HFFc6 (cell line): ENCODE data around the gene ELAVL4. TPM values are rescaled to one million over a fixed set of nuclear protein-coding genes. Genes with fewer than 3 reads are reported as not detected.

Experiments
- DNase-seq: peaks from one replicate; pipeline ENCODE4 v3.0.0-alpha.2; 2018
- H3K27ac Mint-ChIP-seq: 2 replicates; pipeline ENCODE4 v1.8.0; 2020; ENCODE audit warnings: mild to moderate bottlenecking, mixed read lengths
- H3K27me3 Mint-ChIP-seq: 2 replicates; pipeline ENCODE4 v1.8.0; 2021; ENCODE audit warnings: mild to moderate bottlenecking, moderate library complexity, mixed read lengths; ENCODE audit not compliant: insufficient read depth
- H3K36me3 Mint-ChIP-seq: 2 replicates; pipeline ENCODE4 v1.8.0; 2021; ENCODE audit warnings: low read depth, mixed read lengths
- H3K4me1 Mint-ChIP-seq: 2 replicates; pipeline ENCODE4 v1.8.0; 2020; ENCODE audit warnings: low read depth, mixed read lengths
- H3K4me3 Mint-ChIP-seq: 2 replicates; pipeline ENCODE4 v1.8.0; 2020; ENCODE audit warnings: mild to moderate bottlenecking, moderate library complexity, mixed read lengths
- H3K9me3 Mint-ChIP-seq: 2 replicates; pipeline ENCODE4 v1.8.0; 2020; ENCODE audit warnings: mild to moderate bottlenecking, mixed read lengths
- CTCF ChIP-seq: fragments of 200-600 bp; sonication (generic); IDR thresholded peaks from 2 replicates; pipeline ENCODE4 v1.5.0; 2021; ENCODE audit warnings: antibody characterized with exemption, mild to moderate bottlenecking
- total RNA-seq, 6 experiments: library from RNA; stranded (reverse); fragmentation: NEBNext Ultra II Directional; extraction: Animal tissue kit (Norgen Biotek cat#: 25700); gene quantifications; 2 replicates in 1 of 6; 3 replicates in 5 of 6; pipeline ENCODE4 v1.2.3, GENCODE V29; 2021

ELAVL4 gene
- total RNA-seq, 6 experiments from 2014 or later, result not detected

- peak; percentile 11; the same call in 1 of the 2 replicates for TF ChIP-seq CTCF
- DNase-seq, result no peak
- peaks cover 48% of the 10 kb centered on the region for H3K9me3 Mint-ChIP-seq
- no peak overlapping the region for H3K4me3 Mint-ChIP-seq
- no peak overlapping the region for H3K27ac Mint-ChIP-seq
- peaks cover 2% of the 10 kb centered on the region; the same call in 1 of the 2 replicates for H3K27me3 Mint-ChIP-seq
- no peaks in the 10 kb centered on the region for H3K4me1 Mint-ChIP-seq
- no peaks in the 10 kb centered on the region for H3K36me3 Mint-ChIP-seq
Measured at GRCh38 chr1:50080904-50081586, 27.7 kb upstream of the ELAVL4 start.

- Mint-ChIP-seq H3K4me3 (no peak overlapping the region), H3K4me1 (no peaks in the 10 kb centered on the region), H3K36me3 (no peaks in the 10 kb centered on the region; the same call in 1 of the 2 replicates), H3K9me3 (peaks cover 40% of the 10 kb centered on the region), H3K27ac (no peak overlapping the region), H3K27me3 (no peaks in the 10 kb centered on the region; the same call in 1 of the 2 replicates)
- no peak for DNase-seq
- TF ChIP-seq CTCF, result no peak
Measured at GRCh38 chr1:50084389-50084788, 24.3 kb upstream of the ELAVL4 start.

- Mint-ChIP-seq H3K4me1 (no peaks in the 10 kb centered on the region), H3K36me3 (no peaks in the 10 kb centered on the region; the same call in 1 of the 2 replicates), H3K9me3 (peaks cover 43% of the 10 kb centered on the region), H3K27ac (no peak overlapping the region), H3K27me3 (no peaks in the 10 kb centered on the region; the same call in 1 of the 2 replicates), H3K4me3 (no peak overlapping the region)
- no peak for DNase-seq
- TF ChIP-seq CTCF, result no peak
Measured at GRCh38 chr1:50091068-50091467, 17.7 kb upstream of the ELAVL4 start.

- H3K9me3 Mint-ChIP-seq, result peaks cover 16% of the 10 kb centered on the region
- no peaks in the 10 kb centered on the region for H3K4me1 Mint-ChIP-seq
- no peak overlapping the region for H3K27ac Mint-ChIP-seq
- TF ChIP-seq CTCF, result no peak
- no peaks in the 10 kb centered on the region for H3K36me3 Mint-ChIP-seq
- H3K4me3 Mint-ChIP-seq, result no peak overlapping the region
- DNase-seq, result no peak
- no peaks in the 10 kb centered on the region; the same call in 1 of the 2 replicates for H3K27me3 Mint-ChIP-seq
Measured at GRCh38 chr1:50095716-50096115, 13.0 kb upstream of the ELAVL4 start.

- Mint-ChIP-seq H3K36me3 (no peaks in the 10 kb centered on the region), H3K4me1 (no peaks in the 10 kb centered on the region), H3K27me3 (no peaks in the 10 kb centered on the region; the same call in 1 of the 2 replicates), H3K4me3 (no peak overlapping the region), H3K27ac (no peak overlapping the region), H3K9me3 (peaks cover 4% of the 10 kb centered on the region; the same call in 1 of the 2 replicates)
- DNase-seq, result no peak
- TF ChIP-seq CTCF, result no peak
Measured at GRCh38 chr1:50097021-50097679, 11.6 kb upstream of the ELAVL4 start.
